Left ventricle myocardium inferior (tissue), 1 donor: ENCODE data around the gene LYVE1. TPM values are rescaled to one million over a fixed set of nuclear protein-coding genes. Genes with fewer than 3 reads are reported as not detected.

Experiments
- DNase-seq: peaks from one replicate; pipeline ENCODE4 v3.0.0-alpha.2; 2020
- H3K27ac ChIP-seq: fragments of 200-600 bp; replicated peaks from 2 replicates; pipeline ENCODE4 v1.8.0; 2021
- H3K27me3 ChIP-seq: fragments of 200-600 bp; 2 replicates; pipeline ENCODE4 v1.8.0; 2021; ENCODE audit warnings: low read depth
- H3K36me3 ChIP-seq: fragments of 200-600 bp; 2 replicates; pipeline ENCODE4 v1.8.0; 2021
- H3K4me1 ChIP-seq: fragments of 200-600 bp; 2 replicates; pipeline ENCODE4 v1.8.0; 2021
- H3K4me3 ChIP-seq: fragments of 200-600 bp; 2 replicates; pipeline ENCODE4 v1.8.0; 2021; ENCODE audit warnings: mild to moderate bottlenecking, moderate library complexity
- H3K9me3 ChIP-seq: fragments of 200-600 bp; replicated peaks from 2 replicates; pipeline ENCODE4 v1.8.0; 2021
- intact Hi-C: fragments of 100-400 bp; cut with micrococcal nuclease; formaldehyde crosslinking; loops from one replicate; pipeline ENCODE4 v1.11.0; 2022
- total RNA-seq: library from RNA; stranded (reverse); fragmentation: NEBNext Ultra II Directional; extraction: Animal tissue kit (Norgen Biotek cat#: 25700); gene quantifications from one replicate; pipeline ENCODE4 v1.2.1, GENCODE V29; 2021
- TF ChIP-seq, protein P1 (sequence below): fragments of 200-600 bp; IDR thresholded peaks from 2 replicates; pipeline ENCODE4 v1.8.0; 2021; ENCODE audit warnings: antibody characterized with exemption, mild to moderate bottlenecking, borderline replicate concordance
- donor health status: DM: no; HTN: yes; CAD: no; lungs with severe emphysema.

LYVE1 gene
- total RNA-seq, 1 donor from 2014 or later, result 41.1 TPM

DNA sequence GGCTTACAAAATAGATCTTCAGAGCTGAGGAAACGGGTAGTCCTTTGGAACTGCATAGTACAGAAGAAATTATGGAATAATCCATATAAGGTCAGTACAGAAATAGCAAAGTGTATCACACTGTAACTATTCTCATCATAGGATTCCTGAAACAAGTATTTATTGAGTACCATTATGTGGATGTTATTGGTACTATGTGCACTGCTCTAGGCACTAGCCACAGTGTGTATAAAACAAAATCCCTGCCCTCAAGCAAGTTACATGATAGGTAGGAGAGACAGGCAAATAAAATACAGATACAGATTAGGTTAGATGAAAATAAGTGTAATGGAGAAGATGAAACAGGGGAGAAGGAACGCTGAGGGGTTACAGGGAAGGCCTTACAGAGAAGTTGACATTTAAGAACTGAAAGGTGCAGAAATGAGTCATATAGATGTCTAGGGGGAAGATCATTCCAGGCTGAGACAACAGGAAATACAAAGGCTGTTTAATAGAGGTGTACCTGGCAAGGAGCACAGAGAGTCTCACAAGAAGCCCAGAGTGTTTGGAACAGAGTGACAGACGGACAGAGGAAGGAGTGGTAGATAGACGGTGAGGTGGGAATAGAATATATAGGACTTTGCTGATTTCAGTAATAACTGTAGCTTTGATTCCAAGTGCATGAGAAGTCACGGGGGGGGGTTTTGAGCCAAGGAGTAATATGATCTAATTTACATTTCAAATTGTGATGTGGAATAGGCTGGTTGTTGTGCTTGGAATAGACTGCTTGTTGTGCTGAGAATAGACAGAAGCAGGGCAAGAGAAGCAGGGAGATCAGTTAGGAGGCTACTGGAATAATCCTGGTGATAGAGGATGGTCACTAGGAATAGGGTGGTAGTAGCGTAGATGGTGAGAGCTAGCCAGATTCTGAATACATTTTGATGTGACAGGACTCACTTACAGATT lies 41.2 kb downstream of the LYVE1 start:
- DNase-seq, result no peak
- intact Hi-C loops, result no loop called here
- TF ChIP-seq, protein P1, sequence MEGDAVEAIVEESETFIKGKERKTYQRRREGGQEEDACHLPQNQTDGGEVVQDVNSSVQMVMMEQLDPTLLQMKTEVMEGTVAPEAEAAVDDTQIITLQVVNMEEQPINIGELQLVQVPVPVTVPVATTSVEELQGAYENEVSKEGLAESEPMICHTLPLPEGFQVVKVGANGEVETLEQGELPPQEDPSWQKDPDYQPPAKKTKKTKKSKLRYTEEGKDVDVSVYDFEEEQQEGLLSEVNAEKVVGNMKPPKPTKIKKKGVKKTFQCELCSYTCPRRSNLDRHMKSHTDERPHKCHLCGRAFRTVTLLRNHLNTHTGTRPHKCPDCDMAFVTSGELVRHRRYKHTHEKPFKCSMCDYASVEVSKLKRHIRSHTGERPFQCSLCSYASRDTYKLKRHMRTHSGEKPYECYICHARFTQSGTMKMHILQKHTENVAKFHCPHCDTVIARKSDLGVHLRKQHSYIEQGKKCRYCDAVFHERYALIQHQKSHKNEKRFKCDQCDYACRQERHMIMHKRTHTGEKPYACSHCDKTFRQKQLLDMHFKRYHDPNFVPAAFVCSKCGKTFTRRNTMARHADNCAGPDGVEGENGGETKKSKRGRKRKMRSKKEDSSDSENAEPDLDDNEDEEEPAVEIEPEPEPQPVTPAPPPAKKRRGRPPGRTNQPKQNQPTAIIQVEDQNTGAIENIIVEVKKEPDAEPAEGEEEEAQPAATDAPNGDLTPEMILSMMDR, result no peak
- H3K4me3 ChIP-seq, result no peak overlapping the region
- no peaks in the 10 kb centered on the region for H3K27me3 ChIP-seq
- no peaks in the 10 kb centered on the region for H3K9me3 ChIP-seq
- H3K4me1 ChIP-seq, result no peaks in the 10 kb centered on the region
- peaks cover 89% of the 10 kb centered on the region for H3K36me3 ChIP-seq
- no peak overlapping the region for H3K27ac ChIP-seq

DNA sequence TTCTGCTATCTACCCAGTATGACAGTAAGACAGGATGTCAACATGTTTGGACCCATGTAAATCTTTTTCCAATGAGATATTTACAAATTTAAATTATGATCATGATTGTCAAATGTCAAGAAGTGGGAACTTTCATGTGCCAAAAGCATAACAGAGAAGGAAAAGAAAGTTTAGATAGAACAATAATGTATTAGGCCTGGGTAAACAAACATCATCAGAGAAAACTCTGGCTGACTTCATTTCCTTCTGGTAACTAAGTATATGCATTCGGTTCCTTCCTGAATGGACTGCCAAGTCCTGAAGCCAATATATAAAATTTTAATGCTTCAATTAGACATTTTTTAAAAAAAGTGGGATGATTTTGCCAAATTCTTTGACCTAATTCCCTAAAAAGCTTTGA lies 44.0 kb downstream of the LYVE1 start:
- no peak overlapping the region for H3K27ac ChIP-seq
- H3K27me3 ChIP-seq, result no peaks in the 10 kb centered on the region
- no peaks in the 10 kb centered on the region for H3K4me1 ChIP-seq
- intact Hi-C loops, result no loop called here
- peaks cover 90% of the 10 kb centered on the region for H3K36me3 ChIP-seq
- TF ChIP-seq, protein P1, result no peak
- no peaks in the 10 kb centered on the region for H3K9me3 ChIP-seq
- no peak for DNase-seq
- no peak overlapping the region for H3K4me3 ChIP-seq

DNA sequence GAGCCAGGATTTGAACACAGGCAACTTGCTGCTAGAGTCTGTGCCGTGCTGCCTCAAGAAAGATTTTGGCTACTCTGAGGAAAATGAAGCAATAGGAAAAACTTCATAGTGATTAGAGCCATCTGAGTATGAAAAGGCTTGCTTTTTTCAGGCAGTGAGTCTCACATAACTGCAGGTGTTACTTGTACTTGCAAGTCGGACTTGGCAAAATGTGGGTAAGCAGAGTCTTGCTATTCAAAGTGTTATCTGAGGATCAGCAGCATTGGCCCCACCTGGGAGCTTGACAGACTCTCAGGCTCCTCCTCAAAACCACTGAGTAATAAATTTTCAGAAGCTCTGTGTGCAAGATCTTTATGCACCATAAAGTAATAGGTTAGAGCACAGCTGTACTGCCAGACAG lies 45.5 kb downstream of the LYVE1 start:
- H3K27ac ChIP-seq, result no peak overlapping the region

DNA sequence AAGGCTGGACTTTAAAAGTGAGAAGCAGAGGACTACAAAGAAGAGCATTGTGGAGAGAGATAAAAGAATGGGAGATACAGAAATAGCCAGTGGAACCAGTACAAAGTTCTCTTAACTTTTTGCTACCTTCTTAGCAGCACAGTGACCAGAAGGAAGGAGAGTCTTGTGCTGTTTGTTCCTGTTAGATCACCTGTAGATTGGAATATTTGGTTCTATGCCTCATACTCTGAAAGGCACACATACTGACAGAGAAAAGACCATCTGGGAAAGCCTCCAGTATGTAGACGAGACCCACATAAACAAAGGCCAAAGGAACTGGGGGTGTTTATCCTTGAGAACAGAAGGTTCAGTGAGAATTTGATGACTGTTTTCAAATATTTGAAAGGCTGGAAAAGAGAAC lies 46.2 kb downstream of the LYVE1 start:
- Histone ChIP-seq H3K27me3 (no peaks in the 10 kb centered on the region), H3K4me1 (no peaks in the 10 kb centered on the region), H3K27ac (no peak overlapping the region), H3K9me3 (no peaks in the 10 kb centered on the region), H3K4me3 (no peak overlapping the region), H3K36me3 (peaks cover 82% of the 10 kb centered on the region)
- TF ChIP-seq, protein P1, result no peak
- intact Hi-C loops, result no loop called here
- no peak for DNase-seq

More for the DNA sequence above, 45.5 kb downstream of the LYVE1 start:
- intact Hi-C loops, result no loop called here
- TF ChIP-seq, protein P1, result no peak
- H3K4me1 ChIP-seq, result no peaks in the 10 kb centered on the region
- no peaks in the 10 kb centered on the region for H3K27me3 ChIP-seq
- peaks cover 87% of the 10 kb centered on the region for H3K36me3 ChIP-seq
- H3K4me3 ChIP-seq, result no peak overlapping the region
- no peak for DNase-seq
- no peaks in the 10 kb centered on the region for H3K9me3 ChIP-seq

DNA sequence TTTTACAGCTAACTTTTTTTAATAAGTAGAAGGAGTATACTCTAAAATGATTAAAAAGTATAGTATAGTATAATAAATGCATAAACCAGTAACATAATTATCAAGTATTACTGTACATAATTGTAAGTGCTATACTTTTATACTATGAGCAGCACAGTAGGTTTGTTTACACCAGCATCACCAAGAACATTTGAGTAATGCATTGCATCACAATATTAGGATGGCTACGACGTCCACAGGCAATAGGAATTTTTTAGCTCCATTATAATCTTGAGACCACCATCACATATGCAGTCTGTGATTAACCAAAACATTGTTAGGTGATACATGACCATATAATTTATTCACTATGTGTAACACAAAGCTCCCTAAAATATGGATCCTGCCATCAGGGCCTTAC lies 47.9 kb downstream of the LYVE1 start:
- DNase-seq, result no peak
- intact Hi-C loops, result no loop called here
- H3K4me3 ChIP-seq, result no peak overlapping the region
- H3K9me3 ChIP-seq, result no peaks in the 10 kb centered on the region
- H3K27me3 ChIP-seq, result no peaks in the 10 kb centered on the region
- TF ChIP-seq, protein P1, result no peak
- no peak overlapping the region for H3K27ac ChIP-seq
- H3K4me1 ChIP-seq, result no peaks in the 10 kb centered on the region
- H3K36me3 ChIP-seq, result peaks cover 73% of the 10 kb centered on the region
